Measurements from ENCODE around the gene CACNG4. TPM values are rescaled to one million over a fixed set of nuclear protein-coding genes. Genes with fewer than 3 reads are reported as not detected.

CACNG4 gene
- total RNA-seq, 4 donors from 2014 or later: 0.44 TPM; not detected in 3

DNA sequence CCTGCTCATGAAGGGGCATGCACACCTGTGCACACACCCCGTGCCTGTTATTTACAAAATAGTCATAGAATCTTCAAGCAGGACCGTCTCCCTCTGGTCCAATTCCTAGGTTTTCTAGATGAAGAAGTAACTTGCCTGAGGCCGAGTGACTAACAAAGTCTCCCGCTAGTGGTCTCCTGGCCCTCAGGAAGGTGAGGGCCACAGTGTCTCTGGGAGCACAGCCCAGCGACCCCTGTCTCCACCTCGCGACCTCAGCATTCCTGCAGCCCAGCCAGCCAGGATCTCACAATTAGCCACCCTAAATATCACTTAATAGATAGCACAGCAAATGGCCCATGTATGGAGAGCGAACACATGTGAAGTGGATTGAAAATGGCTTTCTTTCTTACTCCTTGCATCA is 49.4 kb downstream of the CACNG4 start:
- peaks cover 0 to 9% (median 0%) of the 10 kb centered on the region in 4 donors for H3K9me3 ChIP-seq
- WGBS, 2 donors: 90% methylated on average over 8 of the region's 8 CpGs
- no peaks in the 10 kb centered on the region for H3K36me3 ChIP-seq
- H3K4me1 ChIP-seq: no peaks in the 10 kb centered on the region
- no peak for DNase-seq (ENCODE audit: low spot score in 2 of 2)
- H3K4me3 ChIP-seq: no peak overlapping the region
- no peaks in the 10 kb centered on the region for H3K27me3 ChIP-seq
- TF ChIP-seq POLR2A (IDR thresholded peaks at IDR 0.05): no peak
- H3K27ac ChIP-seq: no peak overlapping the region

DNA sequence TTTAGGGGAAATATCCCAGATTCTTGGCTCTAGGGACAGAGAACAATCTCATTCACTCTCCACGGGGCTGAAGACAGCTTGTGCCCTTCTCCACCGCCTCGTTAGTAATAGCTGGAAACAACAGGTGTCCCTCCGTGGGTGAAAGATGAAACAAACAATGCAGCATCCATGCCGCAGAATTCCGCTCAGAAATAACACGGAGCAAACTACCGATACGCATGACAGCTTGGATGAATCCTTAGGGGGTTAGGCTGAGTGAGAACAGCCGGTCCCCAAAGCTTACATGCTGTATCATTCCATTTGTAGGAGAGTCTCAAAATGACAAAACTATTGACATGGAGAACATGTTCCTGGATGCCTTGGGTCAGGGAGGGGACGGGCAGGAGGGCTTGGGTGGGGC is 50.5 kb downstream of the CACNG4 start:
- TF ChIP-seq EP300 (IDR thresholded peaks at IDR 0.05) (no peak), POLR2A (IDR thresholded peaks at IDR 0.05) (no peak), CTCF (IDR thresholded peaks at IDR 0.05) (no peak)
- H3K27ac ChIP-seq: no peak overlapping the region
- no peaks in the 10 kb centered on the region for H3K27me3 ChIP-seq
- H3K4me1 ChIP-seq: peaks cover 0 to 5% (median 0%) of the 10 kb centered on the region in 4 donors
- no peaks in the 10 kb centered on the region for H3K36me3 ChIP-seq
- 77 to 84% methylated on average over 11 of the region's 11 CpGs for WGBS, 2 donors
- peaks cover 0 to 1% (median 0%) of the 10 kb centered on the region in 4 donors for H3K9me3 ChIP-seq
- DNase-seq (ENCODE audit: low spot score in 2 of 2): no peak
- no peak overlapping the region for H3K4me3 ChIP-seq

DNA sequence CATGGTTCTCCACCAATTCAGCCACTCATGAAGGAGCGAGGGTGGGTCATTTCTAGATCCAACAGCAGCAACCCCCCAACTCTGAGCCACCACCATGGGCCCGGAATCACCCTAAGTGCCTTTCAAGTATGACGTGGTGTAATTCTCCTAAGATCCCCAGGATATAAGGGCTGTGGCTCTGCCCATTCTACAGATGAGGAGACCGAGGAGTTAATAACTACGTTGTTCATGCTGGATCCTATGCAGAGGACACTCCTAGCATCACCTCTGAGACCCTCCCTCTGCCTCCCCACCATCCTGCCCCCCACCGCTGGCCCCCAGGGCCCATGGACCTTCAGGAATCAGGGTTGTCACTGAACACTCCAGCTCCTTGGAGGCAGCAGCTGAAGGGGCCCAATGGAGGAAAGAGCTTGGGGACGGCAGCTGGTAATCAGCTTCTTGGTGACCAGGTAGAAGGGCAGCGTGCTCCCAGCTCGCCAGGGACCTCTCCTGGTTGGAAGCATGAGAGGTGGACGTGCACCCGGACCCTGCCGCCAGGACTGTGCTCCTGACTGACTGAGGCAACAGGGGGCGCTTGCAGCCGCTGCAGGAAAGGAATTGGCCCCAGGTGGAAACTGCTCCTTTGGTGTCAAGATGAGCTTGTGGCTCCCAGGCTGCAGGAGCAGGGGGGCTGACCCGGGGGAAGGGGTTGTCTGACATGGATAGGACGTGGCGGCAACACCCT is 51.7 kb downstream of the CACNG4 start:
- no peaks in the 10 kb centered on the region for H3K27me3 ChIP-seq
- no peak overlapping the region for H3K4me3 ChIP-seq
- H3K36me3 ChIP-seq: no peaks in the 10 kb centered on the region
- WGBS, 2 donors: 80 to 85% methylated on average over 13 to 17 of the region's 17 CpGs
- H3K27ac ChIP-seq: no peak overlapping the region
- H3K4me1 ChIP-seq: peaks cover 0 to 10% (median 0%) of the 10 kb centered on the region in 4 donors
- no peak for TF ChIP-seq EP300 (IDR thresholded peaks at IDR 0.05)
- no peak for DNase-seq (ENCODE audit: low spot score in 2 of 2)
- H3K9me3 ChIP-seq: no peaks in the 10 kb centered on the region

- Histone ChIP-seq H3K36me3 (no peaks in the 10 kb centered on the region), H3K9me3 (no peaks in the 10 kb centered on the region), H3K4me3 (no peak overlapping the region), H3K4me1 (peaks cover 0 to 10% (median 0%) of the 10 kb centered on the region in 4 donors), H3K27ac (no peak overlapping the region), H3K27me3 (no peaks in the 10 kb centered on the region)
- TF ChIP-seq CTCF (IDR thresholded peaks at IDR 0.05): no peak
- TF ChIP-seq EP300 (IDR thresholded peaks at IDR 0.05): no peak
- no peak for TF ChIP-seq POLR2A (IDR thresholded peaks at IDR 0.05)
- WGBS, 2 donors: 61 to 77% methylated on average over 14 of the region's 14 CpGs
- DNase-seq (ENCODE audit: low spot score in 2 of 2): no peak
Measured at GRCh38 chr17:67017910-67018309, 53.4 kb downstream of the CACNG4 start.

DNA sequence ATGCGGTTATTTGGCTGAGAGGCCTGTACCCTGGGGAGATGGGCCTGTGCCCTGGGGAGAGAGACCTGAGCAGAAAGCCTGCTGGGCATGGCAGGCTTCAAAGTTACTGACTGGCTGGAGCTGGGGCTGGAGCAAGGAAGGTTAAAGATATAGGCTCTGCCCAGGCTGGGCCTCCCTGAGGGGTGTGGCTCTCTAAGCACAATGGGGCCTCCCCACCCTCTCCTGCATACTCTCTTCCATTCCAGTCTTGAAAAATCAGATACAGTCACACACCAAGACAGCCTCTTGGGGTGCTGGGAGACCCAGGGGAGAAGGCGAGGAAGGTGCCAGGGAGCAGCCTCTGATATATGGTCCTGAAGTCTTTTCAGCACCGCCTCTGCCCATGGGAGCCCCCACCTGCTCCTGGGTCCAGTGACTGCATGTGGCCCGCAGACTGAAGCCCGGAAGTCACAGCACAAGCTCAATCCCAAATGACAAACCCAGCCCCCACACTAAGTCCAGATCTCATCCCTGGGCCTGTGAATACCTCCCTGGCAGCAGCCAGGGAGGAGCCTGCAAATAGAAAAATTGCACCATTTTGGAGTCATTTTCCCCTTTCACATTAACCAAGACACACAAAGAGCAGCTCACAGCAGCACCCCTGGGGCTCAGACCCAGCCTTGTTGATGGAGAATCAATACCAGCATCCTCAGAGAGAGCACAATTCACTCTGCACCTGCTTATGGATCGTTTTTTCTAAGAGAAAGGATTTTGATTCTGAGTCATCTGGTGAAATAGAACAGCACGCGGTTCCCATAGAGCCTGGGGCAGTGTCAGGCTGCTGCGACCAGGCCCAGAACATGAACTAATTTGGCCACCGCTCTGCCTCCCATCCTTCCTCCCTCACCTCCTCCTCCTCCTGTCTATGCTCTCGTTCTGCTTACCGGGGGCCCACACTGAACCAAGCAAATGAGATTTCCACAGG is 54.2 kb downstream of the CACNG4 start:
- 80 to 85% methylated on average over 12 of the region's 12 CpGs for WGBS, 2 donors
- no peaks in the 10 kb centered on the region for H3K27me3 ChIP-seq

More for the DNA sequence above, 54.2 kb downstream of the CACNG4 start:
- H3K36me3 ChIP-seq: no peaks in the 10 kb centered on the region
- H3K27ac ChIP-seq: no peak overlapping the region
- peaks cover 0 to 10% (median 0%) of the 10 kb centered on the region in 4 donors for H3K4me1 ChIP-seq
- TF ChIP-seq CTCF (IDR thresholded peaks at IDR 0.05) (no peak), EP300 (IDR thresholded peaks at IDR 0.05) (no peak), POLR2A (IDR thresholded peaks at IDR 0.05) (no peak)
- no peaks in the 10 kb centered on the region for H3K9me3 ChIP-seq
- DNase-seq (ENCODE audit: low spot score in 2 of 2): no peak
- H3K4me3 ChIP-seq: no peak overlapping the region
